Measurements from ENCODE around the gene CENPN.

DNA sequence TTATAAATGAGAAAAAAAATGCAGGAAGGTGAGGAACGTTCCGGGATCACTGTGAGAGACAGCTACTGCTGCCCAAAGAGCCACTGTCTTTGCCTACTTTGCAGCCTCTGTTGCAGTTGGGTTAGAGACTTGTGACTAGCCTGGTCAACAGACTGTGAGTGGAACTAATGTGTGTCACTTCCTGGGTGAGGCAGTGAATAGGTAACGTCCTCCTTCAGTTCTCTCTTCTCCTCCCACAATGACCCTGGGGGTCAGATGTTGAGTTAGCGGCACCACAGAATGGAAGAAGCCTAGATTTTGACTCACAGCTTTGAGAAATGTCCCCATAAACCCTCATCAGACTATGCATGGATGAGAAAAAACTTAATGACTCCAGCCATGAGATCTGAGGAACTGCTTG is 64.8 kb downstream of the CENPN start:
- TF ChIP-seq, protein P1, sequence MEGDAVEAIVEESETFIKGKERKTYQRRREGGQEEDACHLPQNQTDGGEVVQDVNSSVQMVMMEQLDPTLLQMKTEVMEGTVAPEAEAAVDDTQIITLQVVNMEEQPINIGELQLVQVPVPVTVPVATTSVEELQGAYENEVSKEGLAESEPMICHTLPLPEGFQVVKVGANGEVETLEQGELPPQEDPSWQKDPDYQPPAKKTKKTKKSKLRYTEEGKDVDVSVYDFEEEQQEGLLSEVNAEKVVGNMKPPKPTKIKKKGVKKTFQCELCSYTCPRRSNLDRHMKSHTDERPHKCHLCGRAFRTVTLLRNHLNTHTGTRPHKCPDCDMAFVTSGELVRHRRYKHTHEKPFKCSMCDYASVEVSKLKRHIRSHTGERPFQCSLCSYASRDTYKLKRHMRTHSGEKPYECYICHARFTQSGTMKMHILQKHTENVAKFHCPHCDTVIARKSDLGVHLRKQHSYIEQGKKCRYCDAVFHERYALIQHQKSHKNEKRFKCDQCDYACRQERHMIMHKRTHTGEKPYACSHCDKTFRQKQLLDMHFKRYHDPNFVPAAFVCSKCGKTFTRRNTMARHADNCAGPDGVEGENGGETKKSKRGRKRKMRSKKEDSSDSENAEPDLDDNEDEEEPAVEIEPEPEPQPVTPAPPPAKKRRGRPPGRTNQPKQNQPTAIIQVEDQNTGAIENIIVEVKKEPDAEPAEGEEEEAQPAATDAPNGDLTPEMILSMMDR (IDR thresholded peaks at IDR 0.05) = no peak
- no peak for TF ChIP-seq ZFX (IDR thresholded peaks at IDR 0.05; ENCODE audit: borderline replicate concordance)

Measured in 22Rv1 (cell line).